ENCODE measurements around the gene HSD11B1L.
"Not testable (repeated sequence)": the region's sequence is repeated elsewhere in the genome, so short reads cannot be mapped to it uniquely, and the experiment has no call there.

HSD11B1L gene

DNA sequence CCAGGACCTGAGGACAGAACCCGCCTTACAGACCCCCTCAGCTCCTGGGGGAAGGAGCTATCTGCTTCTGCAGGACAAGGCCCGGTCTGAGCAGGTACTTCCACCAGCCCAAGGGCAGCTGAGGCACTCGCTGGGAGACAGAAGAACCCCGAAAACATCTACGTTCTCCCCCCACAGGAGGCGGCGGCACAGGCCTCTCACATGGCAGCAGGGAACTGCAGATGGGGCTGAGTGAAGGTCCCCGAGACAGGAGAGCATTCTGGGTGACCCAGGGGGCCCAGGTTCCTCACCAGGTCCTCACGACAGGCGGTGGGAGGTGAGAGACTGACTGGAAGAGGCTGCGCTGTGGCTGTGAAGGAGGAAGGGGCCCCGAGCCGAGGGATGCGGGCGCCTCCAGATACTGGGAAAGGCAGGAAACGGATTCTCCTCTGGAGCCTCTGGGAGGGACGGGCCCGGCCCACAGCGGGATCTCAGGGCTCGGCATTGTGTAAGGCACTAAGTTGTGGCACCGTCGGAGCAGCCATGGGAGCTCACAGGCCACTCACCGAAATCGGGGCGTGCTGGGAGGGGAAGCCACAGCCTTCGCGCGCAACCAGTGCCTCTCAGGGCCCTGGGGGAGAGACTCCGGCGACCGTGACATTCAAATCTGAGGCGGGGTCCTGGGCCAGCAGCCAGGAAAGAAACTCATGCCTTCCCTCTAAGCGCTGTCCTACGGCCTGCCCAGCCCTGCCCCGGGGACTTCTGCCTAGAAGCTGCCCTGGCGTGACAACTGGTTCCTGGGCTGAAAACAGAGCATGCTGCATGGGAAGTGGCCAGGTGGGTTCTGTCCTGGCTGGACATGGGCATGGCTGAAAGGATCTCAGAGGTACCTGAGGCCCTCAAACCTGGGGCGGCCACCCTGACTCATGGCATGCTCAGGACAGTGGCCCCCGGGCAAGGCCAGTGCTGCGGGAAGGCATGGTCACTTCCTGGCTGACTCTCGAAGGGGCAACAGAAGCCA is 23.3 kb downstream of the HSD11B1L start:
- no peak for DNase-seq

DNA sequence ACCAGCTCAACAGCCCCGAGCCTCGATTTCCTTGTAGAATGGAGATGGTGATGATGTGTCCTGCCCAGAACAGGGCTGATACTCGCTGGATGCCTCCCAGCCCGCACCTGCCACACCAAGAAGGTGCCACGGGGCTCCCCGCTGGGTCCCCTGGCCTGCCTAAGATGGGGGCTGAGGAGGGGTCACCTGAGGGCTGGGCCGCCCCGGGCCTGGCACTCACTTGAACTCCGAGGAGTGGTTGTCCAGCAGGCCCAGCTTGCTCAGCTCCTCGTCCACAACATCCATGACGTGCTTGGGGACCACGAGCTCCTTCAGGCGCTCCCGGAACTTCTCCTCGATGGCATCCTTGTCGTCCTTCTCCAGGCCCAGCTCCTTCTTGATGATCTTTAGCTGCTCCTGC is 24.7 kb downstream of the HSD11B1L start:
- DNase-seq, result no peak

DNA sequence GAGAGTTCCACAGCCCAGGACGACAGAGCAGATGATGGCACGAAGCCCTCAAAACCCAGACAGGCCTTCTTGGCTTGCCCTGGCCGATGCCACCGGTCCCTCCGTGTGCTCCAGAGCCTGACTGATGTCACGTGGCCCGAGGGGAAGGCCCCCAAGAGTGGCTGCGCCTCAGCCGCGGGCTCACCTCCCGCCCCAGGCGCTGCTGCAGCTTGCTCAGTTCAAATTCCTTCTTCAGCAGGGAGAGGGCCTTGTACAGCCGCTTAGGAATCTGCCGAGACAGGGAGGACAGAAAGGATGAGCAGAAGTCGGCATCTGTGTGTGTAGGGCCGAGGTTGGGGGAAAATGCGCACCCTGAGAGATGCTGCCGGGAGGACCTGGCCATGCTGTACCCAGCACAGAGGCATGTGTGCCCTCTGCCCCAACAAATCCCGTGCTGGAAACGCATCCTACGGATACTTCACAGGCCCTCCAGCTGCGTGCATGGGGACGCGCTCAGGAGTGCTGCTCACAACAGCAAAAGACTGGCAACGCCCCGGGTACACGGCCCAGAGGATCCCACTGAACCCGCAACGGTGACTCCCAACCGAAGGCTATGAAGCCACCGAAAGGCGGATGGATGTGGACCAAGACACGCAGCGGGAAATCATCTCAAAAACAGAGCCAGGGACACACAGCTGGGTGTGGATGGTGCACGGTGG is 26.2 kb downstream of the HSD11B1L start:
- no peak for DNase-seq

DNA sequence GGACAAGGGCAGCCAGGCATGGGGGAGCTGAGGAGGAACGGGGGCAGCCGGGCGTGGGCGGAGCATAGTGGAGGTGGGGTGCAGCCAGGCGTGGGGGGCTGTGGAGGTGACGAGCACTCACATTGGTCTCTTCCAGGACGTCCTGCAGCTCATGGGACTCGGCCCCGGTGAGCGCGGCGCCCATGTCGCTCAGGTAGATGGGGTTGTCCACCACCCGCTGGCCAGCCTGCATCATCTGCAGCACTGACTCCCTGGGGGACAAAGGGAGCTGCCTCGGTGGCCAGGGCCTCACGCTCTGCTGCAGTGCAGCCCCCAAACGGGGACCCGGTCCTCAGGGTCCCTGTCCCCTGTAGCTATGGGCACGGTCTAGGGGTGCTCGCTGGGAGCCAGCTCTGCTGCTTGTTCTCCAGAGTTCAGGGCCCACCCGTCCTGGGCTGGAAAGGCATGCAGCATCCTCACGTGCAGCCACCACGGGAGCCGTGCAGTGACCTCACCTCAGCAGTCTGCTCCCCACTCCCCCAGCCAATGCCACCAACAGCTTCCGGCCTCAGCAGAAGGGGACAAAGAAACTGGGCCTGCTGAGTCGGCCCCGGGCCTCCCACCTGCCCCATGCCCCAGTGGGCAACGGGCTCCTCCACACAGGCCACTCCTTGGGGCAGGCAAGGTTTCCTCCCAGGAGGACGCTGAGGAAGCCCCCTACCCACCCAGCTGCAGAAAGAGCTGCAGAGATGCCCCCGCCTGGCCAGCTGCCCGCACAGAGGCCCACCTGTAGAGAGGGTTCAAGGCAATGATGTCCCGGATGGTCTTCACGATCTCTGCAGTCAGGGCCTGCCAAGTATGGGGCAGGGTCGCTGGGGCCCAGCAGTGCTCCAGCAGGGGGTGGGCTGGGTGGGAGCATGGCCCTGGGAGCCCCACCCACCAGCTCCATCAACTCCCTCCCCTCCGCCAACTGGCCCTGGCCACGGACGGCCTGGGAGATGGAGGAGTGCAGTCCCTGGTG is 27.0 kb downstream of the HSD11B1L start:
- no peak for DNase-seq

DNA sequence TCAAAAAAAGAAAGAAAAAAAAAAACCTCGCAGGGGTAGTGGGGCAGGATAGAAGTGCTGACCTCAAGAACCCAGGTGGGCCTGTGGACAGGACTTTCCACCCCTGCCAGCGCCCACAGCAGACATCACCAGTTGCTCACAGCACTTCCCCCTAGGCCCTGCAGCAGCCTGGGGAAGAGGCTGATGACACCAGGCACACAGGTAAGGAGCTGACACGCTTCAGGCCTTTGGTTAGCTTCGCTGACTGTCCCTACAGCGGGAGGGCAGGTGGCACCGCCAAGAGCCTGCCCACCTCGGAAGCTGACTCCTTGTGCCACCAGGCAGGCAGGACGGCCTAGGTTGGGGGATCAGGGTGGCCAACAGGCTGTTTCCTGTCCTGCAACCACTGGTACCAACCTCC is 30.2 kb downstream of the HSD11B1L start:
- DNase-seq, result no peak

DNA sequence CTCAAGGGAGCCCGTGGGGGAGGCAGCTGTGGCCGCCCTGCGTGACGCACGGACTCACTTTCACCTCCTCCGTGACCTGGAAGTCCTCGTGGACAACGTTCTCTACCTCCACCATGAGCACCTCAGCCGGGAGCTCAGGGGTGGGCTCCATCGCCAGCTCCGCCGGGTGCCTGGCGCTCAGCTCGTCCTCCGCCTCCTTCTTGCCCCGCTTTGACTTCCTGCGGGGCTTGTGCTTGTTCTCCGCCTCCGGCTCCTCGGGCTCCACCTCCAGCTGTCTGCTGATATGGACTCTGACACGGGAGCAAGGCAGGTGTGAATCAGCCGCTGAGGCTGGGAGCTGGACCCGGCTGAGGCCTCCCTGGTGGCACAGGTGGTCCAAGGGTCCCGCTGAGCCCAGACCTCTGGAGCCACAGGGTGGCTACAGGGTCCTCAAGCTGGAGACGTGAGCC is 30.9 kb downstream of the HSD11B1L start:
- no peak for DNase-seq

DNA sequence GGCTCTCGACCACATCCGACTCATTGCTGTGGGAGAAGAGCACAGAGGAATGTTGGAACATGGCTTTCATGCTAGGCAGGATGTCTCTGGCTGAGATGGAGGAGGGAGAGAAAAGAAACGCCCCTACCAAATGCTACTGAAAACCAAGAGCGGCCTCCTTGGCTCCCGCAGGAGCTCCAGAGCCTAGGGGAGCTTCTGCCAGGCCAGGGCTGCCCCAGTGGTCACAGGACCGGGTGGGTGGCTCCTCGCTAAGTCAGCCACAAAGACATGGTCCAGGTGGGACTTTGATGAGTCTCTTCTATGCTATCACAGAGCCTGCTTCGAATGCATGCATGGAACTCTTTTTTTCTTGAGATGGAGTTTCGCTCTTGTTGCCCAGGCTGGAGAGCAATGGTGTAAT is 32.4 kb downstream of the HSD11B1L start:
- DNase-seq, result no peak

DNA sequence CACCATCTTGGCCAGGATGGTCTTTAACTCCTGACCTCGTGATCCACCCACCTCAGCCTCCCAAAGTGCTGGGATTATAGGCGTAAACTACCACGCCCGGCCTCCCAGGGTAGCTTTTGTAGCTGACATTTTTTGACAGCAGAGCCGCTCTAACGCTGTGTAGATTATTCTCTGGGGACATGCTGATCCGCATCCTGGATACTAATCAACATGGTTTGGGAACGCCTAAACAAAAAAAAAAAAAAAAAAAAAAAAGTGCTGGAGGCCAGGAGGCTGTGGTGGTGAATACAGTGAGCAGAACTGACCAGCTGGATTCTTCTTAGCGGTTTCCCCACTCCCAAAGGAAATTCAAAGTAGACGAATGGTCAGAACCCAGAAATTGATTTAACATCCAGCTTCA is 34.0 kb downstream of the HSD11B1L start:
- no peak for DNase-seq

DNA sequence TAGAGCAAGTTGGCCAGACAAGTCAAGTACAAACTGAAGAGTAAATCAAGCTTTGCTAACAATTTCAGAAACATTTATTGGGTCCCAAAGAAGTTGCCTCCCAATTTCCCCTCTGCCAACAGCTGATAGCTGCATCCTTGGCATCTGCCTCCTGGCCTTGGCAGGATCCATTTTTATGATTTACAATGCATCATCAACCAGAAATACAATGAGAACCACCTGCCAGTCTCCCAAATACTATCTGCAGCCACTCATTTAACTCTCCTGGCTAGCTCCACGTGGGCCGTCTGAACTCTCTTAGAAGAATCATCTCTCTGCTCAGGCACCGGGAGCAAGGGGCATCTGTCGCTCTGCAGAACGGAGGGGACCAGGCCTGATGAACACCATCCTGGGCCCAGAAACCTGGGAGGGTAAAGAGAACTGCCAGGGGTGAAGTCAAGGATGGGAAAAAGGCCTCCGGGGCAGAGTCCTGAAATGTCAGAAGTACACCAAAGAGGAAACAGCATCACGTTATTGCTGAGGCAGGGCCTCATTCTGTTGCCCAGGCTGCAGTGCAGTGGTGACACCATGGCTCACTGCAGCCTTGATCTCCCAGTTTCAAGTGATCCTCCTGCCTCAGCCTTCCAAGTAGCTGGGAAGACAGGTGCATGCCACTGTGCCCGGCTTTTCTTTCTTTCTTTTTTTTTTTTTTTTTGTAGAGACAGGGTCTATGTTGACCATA is 36.5 kb downstream of the HSD11B1L start:
- no peak for DNase-seq

DNA sequence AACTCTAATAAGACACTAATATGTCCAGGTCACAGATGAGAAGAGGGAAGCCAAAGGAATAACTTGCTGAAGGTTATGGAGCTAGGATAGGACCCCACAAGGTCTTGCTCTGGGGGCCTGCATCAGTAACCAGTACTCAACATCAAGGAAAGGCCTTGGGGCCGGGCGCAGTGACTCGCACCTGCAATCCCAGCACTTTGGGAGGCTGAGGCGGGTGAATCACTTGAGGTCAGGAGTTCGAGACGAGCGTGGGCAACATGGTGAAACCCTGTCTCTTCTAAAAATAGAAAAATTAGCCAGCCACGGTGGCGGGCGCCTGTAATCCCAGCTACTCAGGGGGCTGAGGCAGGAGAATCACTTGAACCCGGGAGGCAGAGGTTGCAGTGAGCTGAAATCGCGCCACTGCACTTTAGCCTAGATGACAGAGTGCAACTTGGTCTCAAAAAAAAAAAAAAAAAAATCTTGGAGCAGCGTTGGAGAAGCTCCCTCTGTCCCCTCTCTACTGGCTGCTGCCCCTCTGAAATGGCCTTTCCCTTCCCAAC is 37.3 kb downstream of the HSD11B1L start:
- no peak for DNase-seq

DNA sequence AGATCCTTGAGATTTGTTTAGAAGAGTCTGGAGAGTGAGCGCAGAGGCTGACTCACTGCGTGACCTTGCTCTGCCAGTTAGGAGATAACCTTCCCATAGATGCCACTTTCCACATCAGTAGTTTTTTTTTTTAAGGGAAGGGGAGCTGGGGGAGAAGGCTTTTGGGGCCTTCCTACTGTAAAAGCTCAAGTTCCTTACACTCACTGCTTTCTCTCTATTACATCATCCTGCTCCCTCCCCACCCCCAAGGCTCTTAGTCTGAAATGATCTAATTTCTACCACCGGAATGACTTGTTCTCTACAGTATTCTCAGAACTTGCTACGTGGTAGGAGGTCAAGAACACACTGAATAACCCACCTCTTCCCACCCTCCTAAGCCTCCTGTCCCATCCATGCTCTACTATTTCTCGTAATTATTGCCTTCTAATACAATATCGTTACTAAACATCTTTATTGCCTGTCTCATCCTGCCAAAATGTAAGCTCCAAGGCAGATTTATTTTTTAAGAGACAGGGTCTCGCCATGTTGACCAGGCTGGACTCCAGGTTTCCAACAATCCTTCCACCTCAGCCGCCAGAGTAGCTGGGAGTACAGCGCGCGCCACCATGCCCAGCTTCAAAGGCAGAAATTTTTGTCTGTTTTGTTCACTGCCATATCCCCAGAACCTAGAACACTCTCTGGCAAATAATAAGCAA is 37.9 kb downstream of the HSD11B1L start:
- no peak for DNase-seq

DNA sequence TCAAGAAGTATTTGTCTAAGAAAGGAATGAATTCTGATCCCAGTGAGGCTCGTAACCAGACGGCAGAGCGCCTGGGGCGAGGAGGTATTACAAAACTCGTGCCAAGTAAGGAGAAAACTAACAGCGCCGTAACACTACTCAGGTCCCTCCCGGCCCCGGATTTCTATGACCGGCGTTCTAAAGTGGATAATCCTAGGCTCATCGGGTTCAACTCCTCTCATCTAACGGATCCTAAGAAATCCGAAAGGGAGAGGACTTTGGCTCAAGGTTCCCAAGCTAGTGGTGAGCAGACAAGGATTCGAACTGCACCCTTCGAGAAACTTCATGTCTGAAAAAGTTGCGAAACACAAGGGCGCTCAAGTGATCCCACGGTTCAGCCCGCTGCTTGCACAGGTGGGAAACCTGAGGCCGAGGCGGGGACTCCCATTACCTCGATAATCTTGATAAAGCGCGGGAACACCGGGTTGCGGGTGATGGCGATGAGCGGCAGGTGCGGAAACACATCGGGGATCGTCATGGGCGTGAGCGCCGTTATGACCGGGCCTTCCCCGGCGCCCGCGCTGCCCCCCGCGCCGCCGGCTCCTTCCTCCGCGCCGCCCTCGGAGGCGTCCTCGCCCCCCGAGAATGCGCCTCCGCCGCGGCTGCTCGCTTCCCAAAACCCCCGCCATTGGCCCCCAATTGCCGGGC is 38.6 kb downstream of the HSD11B1L start:
- DNase-seq, result no peak

DNA sequence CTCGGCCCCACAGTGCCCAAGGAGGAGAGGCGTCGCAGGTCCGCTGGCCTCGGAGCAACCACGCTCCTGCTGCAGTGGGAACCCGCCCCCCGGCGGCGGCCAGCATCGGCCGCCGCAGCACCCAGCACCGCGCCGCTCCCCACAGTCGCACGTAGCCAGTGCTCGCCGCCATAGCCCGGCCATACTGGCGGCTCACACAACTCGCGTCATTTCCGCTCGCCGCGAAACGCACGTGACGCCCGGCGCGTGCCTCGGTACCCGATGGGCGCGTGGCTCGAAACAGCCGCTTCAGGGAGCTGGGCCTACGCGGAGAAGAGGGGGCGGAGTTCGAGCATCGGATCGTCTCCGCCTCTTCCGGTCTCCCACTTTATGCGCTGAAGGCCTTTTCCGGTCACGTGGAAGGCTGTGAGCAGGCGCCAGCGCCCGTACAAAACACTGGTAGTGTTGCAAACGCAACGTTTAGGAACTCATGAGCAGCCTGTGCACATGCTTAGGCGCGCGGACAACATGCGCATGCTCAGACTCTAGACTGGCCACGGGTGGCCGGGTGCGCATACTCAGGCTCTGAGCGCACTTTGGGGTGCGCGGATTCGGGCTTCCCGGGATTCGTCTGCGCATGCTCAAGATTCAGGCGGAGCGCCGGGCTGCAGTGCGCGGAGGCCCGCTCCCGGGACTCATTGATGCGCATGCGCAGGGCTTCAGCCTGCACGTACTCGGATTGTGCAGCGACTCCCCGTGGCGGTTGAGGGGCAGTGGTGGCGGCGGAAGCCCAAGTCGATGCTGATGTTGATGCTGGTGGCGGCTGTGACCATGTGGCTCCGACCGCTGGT is 39.3 kb downstream of the HSD11B1L start, which contains the start of the genes CATSPERD and LONP1:
Gene CATSPERD, plus strand, starts transcription at position 677 of the 830 bp plus-strand sequence. Its CDS starts 101 bp downstream, at position 778.
Gene LONP1, minus strand, starts transcription at position 186 of the 830 bp plus-strand sequence. Its CDS starts 14 bp downstream, at position 172.
- peak; percentile 97 for DNase-seq

DNA sequence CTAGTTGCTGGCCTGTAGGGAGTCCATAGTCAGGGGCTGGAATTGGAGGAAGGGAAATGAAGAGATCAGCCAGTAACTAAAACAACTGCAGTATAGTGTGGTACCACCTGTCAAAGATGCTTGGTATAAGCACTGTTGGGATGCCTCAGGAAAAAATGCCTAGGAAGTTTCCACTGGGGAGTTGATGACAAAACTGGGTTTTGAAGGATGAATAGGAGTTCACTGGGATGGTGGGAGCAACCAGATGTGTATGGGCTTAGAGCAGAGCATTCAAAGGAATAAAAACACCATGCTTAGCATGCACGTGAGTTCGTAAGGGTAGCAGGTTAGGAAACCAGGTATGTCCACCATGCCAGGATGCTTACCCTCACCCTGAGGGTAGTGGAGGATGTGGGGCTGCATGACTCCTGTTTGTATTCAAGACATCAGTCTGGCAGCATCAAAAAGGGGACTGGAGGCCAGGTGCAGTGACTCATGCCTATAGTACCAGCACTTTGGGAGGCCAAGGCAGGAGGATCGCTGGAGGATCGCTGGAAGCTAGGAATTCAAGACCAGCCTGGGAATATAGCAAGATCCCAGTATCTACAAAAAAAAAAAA is 46.7 kb downstream of the HSD11B1L start:
- no peak for DNase-seq

DNA sequence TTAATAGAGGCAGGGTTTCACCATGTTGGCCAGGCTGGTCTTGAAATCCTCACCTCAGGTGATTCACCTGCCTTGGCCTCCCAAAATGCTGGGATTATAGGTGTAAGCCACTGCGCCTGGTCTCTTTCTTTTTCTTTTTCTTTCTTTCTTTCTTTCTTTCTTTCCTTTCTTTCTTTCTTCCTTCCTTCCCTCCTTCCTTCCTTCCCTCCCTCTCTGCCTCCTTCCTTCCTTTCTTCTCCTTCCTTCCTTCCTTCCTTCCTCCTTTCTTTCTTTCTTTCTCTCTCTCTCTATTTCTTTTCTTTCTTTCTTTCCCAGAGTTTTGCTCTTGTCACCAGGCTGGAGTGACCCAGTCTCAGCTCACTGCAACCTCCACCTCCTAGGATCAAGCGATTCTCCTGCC is 52.3 kb downstream of the HSD11B1L start:
- not testable (repeated sequence) for DNase-seq
